GM21717 (cell line): ENCODE measurements around the gene USP3.
"Not testable (repeated sequence)": the region's sequence is repeated elsewhere in the genome, so short reads cannot be mapped to it uniquely, and the experiment has no call there.

Experiments used
- ATAC-seq: cut with Tn5 transposase; IDR thresholded peaks from one replicate; pipeline ENCODE4 v1.9.1; 2021; ENCODE audit warnings: mild to moderate bottlenecking, moderate library complexity; ENCODE audit not compliant: unreplicated experiment

Gene USP3

GRCh38 chr15:63475707-63476106, 28.7 kb upstream of the USP3 start:
- ATAC-seq, result no peak

DNA sequence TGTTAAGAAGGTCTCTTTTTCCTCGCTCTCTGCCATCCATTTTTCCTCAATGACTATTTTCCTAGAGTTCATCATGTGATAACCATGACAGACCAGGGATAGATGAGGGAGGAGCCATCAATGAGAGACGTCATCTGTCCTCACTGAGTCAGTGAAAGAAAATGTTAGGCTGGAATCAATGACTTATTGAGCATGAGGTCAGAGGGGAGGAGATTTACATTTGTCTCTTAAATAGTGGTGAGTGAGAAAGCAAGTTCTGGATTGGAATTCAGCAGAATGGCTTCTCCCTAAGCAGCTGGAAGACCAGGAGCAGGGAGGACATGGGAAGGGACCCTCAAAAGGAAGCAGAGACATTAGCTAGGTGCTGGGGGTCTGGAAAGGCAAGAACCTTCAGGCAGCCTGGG, 28.2 kb upstream of the USP3 start:
- no peak for ATAC-seq

- no peak for ATAC-seq
These were observed 26.1 kb upstream of the USP3 start for GRCh38 chr15:63478243-63478642.

GRCh38 chr15:63480441-63480821, 24.0 kb upstream of the USP3 start:
- no peak for ATAC-seq

DNA sequence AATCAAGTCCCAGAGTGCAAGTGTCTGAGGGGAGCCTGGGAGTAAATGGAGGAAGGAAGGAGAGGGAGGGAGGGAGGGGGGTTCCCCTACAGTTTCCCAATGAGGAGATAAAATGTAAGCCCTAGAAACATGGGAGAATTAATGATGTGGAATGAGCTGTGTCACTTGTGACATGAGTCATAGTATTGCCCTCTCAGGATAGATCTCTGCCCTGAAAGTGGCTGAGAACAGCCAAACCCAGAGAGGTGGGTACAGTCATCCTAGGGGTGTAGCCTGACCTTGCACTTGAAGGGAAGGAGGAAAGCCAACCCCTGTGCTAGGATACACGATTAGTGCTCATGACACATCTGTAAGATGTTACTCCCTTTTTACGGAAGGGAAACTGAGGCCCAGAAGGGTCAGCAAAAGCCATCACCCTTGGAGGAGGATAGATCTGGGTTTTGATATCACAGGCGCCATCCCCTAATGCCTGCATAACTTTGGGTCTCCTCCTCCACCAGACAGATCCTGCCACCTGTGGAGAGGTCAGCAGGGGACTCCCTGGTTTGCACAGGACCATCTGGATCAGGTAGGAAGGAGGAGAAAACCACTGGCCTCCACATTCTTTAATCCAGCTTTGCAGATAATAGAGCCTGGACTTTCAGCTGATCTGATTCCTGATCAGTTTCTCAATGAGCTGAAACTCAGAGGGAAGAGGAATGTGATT, 23.1 kb upstream of the USP3 start:
- no peak for ATAC-seq

DNA sequence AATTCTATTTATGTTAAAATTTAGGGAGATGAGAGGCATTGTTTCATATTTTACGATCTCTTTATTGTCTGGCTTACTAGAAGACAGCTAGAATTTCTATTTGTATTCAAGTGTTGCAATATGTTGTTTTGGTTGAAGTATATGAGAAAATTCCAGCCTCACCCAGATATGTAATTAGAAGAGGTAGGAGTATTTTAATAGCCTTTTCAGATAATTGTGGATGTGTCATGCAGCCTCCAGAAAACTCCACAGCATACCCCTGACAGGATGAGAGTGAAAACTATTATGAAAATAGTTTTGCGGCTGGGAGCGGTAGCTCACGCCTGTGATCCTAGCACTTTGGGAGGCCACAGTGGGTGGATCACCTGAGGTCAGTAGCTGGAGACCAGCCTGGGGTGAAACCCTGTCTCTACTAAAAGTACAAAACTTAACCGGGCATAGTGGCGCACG, 21.5 kb upstream of the USP3 start:
- ATAC-seq, result no peak

DNA sequence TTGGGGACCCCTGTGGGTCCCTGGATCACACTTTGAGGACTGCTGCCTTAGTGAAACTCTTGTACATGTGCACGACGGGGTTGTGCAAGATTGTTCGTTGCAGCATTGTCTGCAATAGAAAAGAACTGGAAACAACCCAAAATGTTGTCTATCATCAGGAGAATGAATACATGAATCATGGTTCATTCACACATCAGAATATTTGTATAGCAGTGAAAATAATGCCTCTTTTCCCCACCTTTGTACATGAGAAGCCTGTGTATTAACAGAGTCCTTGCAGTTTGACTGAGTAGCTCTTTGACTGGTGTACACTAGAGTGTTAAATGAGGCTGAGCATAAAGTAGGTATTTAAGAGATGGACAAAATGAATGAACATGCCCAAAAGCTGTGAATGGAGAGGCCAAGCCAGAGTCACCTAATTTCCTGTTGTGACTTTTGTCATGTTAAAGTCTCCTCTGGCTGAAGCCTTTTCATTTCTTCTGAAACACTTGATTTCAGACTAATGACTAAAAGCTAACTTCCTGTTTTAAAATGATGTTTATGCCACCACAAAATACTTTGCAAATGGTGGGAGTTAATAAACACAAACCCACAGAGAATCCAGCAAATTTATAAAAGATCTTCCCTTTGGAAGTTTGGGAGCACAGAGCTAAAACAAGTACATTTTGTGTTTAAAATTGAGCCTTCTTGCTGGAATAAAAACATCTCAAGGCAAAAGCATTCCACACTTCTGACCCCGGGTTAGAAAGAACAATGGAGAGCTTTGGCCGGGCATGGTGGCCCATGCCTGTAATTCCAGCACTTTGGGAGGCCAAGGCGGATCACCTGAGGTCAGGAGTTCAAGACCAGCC, 20.6 kb upstream of the USP3 start:
- ATAC-seq, result no peak

DNA sequence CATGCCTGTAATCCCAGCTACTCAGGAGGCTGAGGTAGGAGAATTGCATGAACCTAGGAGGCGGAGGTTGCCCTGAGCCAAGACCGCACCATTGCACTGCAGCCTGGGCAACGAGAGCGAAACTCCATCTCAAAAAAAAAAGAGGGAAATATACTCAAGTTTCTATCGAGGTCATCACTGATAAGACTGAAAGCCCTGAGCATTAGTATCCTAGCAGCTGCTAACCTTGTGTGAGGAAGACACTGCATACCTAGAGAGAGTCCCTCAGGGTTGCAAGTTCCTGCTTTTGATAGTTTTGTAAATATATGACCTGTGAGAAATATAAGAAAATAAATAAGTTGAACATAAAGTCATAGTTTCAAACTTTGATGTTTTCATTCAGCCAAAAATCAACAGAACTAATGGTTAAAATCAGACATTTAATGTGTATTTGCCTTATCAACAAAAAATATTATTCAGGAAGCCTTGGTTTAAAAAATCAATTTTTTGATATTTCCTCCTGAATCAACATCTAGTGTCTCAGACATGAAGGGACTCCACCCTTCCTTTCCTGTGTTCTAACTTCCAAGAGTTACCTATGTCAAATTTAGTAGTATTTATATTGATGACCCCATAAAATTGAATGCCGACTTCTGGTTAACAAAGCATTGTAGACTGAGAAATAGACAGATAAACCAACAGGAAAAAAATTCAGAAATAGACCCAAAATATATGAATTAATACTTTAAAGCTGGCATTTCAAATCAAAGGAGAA, 19.8 kb upstream of the USP3 start:
- no peak for ATAC-seq

GRCh38 chr15:63487076-63487757, 17.2 kb upstream of the USP3 start:
- ATAC-seq, result peak; percentile 43

- not testable (repeated sequence) for ATAC-seq
These were observed 16.5 kb upstream of the USP3 start for GRCh38 chr15:63487758-63488397.

DNA sequence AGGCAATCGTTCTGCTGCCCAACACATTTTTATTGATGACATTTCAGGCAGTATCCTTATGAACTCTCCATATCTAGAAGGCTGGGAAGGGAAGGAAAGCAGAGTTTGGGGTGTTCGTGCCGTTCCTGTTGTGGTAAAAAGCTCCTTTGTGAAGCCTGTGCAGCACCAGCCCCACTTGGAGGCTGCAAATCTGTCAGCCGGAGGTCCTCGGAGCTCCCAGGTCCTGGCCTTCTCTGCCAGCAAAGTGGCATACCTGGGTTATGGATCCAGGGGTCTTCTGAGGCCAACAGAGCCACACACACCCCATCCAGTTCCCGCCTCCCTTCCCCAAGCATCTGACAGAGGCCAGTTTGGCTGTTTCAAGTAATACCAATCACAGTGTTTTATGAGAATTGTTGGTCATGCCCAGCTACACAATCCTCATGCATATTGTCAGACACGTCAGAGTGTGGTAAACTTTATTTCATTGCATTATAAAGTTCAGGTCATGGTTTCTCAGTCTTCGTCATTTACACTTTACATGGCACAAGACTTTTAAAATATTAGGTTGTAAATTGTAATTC, 15.9 kb upstream of the USP3 start:
- ATAC-seq, result no peak

DNA sequence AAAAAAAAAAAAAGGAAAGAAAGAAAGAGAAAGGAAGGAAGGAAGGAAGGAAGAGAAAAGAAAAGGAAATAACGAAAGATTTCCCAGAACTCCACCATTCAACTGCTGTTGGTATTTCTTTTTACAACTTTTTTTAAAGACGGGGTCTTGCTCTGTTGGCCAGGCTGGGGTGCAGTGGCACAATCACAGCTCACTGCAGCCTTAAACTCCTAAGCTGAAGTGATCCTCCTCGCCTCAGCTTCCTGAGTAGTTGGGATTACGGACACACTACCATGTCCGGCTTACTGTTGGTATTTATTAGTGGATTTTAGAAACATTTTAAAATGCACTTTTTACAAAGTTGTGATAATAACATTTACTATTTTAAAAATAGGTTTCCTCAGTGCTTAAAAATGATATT, 15.0 kb upstream of the USP3 start:
- no peak for ATAC-seq

DNA sequence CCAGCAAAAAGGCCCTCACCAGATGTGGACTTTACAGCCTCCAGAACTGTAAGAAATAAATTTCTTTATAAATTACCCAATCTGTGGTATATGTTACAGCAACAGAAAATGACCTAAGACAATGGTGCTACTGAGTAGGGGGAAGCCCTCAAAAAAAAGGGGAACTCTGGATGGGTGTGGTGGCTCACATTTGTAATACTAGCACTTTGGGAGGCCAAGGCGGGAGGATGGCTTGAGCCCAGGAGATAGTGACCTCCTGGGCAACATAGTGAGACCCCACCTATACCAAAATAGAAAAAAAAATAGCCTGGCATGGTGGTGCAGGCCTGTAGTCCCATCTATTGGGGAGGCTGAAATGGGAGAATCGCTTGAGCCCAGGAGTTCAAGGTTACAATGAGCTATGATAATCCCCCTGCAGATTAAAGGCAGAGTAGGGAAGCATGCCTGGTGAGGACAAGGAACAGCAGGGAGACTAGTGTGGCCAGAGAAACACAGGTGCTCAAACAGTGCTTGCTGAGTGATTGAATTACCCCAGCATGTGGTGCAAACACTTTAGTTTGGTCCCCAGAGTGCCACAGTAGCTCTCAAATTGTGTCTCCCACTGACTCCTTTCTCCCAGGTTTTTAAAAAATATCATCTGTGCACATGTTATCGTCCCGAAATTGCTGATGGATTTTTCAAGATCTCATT, 13.9 kb upstream of the USP3 start:
- no peak for ATAC-seq

GRCh38 chr15:63491116-63491827, 13.1 kb upstream of the USP3 start:
- ATAC-seq, result no peak

DNA sequence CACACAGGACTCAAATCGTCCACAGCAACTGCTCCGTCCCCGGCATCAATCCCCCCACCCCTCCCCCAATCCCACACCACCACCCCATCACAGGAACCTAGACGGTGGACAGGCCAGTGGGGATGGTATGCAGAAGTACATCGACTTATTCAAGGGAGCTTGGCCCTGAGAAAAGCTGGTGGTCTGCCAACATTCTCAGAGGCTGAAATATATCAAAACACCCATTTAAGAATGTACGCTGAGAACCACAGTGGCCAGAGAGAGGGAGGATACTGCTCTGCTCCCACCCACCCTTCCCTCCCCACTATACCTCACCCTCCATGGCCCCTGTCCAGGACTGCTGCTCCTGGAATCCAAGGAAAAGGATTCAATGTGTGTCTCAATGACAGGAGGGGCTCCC, 12.4 kb upstream of the USP3 start:
- no peak for ATAC-seq

- no peak for ATAC-seq
These were observed 11.8 kb upstream of the USP3 start for GRCh38 chr15:63492541-63493077.

DNA sequence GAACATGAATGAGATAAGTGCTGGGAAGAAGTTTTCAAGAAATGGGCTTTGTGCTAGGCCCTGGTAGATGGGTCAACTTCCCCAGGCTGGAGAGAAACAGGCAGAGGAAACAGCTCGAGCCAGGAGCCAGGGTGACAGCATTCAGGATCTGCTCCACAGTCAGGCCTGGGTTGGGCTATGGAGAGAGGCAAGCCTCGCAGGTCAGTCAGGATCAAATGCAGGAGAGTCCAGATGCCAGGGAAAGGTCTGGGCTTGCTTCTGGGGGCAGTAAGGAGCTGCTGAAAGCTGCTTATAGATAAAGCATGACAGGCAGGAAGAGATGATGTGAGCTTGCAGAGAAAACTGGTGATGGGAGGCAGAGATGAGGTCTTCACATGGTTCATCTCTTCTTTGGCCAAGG, 11.0 kb upstream of the USP3 start:
- ATAC-seq, result no peak

- ATAC-seq, result no peak
These were observed 10.0 kb upstream of the USP3 start for GRCh38 chr15:63494408-63494807.

DNA sequence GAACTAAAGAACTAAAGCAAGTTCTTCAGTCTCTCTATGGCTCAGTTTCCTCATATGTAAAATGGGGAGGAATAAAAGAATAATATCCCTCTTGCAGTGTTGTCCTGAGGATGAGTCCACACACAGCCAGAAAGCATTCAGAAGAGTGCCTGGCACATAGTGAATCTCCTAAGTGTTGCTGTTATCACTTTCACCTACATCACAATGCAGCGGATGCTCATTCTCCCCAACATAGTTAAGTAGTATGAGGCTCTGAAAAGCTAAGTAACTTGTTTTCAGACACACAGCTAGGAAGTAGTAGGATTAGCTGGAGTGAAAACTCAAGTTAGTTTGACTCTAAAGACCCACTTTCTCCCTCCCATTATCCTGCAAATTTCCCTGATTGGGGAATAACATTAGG, 9.1 kb upstream of the USP3 start:
- ATAC-seq, result no peak
